HEK293 (cell line): ENCODE measurements around the gene TMEM272.
A peak's percentile ranks its signal among the peaks of the same experiment; 100 is the strongest.

Experiments used
- CTCF ChIA-PET: fragments of 350-600 bp; formaldehyde crosslinking; extraction: SDS; loops from one replicate; lab custom pipeline; 2021; ENCODE audit warnings: antibody characterized with exemption; lab: Yijun Ruan, JAX
- POLR2A ChIA-PET: fragments of 300-600 bp; formaldehyde crosslinking; extraction: SDS; loops from one replicate; lab custom pipeline; 2020; ENCODE audit warnings: antibody characterized with exemption, inconsistent platforms; lab: Yijun Ruan, JAX
- H3K27ac ChIP-seq: fragments of 200-500 bp; sonication (Bioruptor generic); 2 replicates; pipeline ENCODE4 v1.5.1; 2014; ENCODE audit warnings: low read depth, low read length, control low read depth, inconsistent platforms; ENCODE audit errors: extremely low read depth
- H3K36me3 ChIP-seq, 2 experiments: fragments of 200-500 bp in 1 of 2; sonication (Bioruptor generic) in 1 of 2; 1 replicate in 1 of 2; 2 replicates in 1 of 2; pipeline ENCODE4 v1.5.1; 2014 to 2017; ENCODE audit warnings: inconsistent platforms in 2 of 2, low read length in 2 of 2; ENCODE audit not compliant: control insufficient read depth in 2 of 2, insufficient read depth in 1 of 2
- H3K4me1 ChIP-seq: fragments of 200-500 bp; sonication (Bioruptor generic); 2 replicates; pipeline ENCODE4 v1.5.1; 2014; ENCODE audit warnings: mild to moderate bottlenecking, low read length, inconsistent platforms; ENCODE audit not compliant: control insufficient read depth, insufficient read depth
- H3K4me3 ChIP-seq: 2 replicates; pipeline ENCODE4 v1.5.1; 2011; ENCODE audit warnings: low read depth, mild to moderate bottlenecking, control low read depth, low read length, moderate library complexity
- H3K9me3 ChIP-seq: fragments of 200-500 bp; sonication (Bioruptor generic); 2 replicates; pipeline ENCODE4 v1.5.1; 2014; ENCODE audit warnings: low read depth, low read length, inconsistent platforms; ENCODE audit not compliant: control insufficient read depth, insufficient read depth
- ZBTB48 ChIP-seq: fragments of 450-650 bp; formaldehyde crosslinking; IDR thresholded peaks from 2 replicates; pipeline ENCODE4 v1.5.1; 2016; ENCODE audit warnings: missing biosample characterization, missing genetic modification characterization
- ZIC2 ChIP-seq: fragments of 450-650 bp; formaldehyde crosslinking; IDR thresholded peaks from 2 replicates; pipeline ENCODE4 v1.5.1; 2016; ENCODE audit warnings: missing biosample characterization, missing genetic modification characterization
- ZNF146 ChIP-seq: fragments of 450-650 bp; formaldehyde crosslinking; IDR thresholded peaks from 2 replicates; pipeline ENCODE4 v1.5.1; 2016; ENCODE audit warnings: missing biosample characterization, missing genetic modification characterization
- ZNF184 ChIP-seq: fragments of 450-650 bp; IDR thresholded peaks from 2 replicates; pipeline ENCODE4 v1.5.1; 2018; ENCODE audit warnings: missing biosample characterization, mild to moderate bottlenecking, missing genetic modification characterization
- ZNF19 ChIP-seq: fragments of 450-650 bp; formaldehyde crosslinking; IDR thresholded peaks from 2 replicates; pipeline ENCODE4; 2016; ENCODE audit warnings: missing biosample characterization, missing genetic modification characterization, low read depth
- ZNF223 ChIP-seq: fragments of 450-650 bp; formaldehyde crosslinking; IDR thresholded peaks from 2 replicates; pipeline ENCODE4 v1.5.1; 2016; ENCODE audit warnings: missing biosample characterization, missing genetic modification characterization
- ZNF24 ChIP-seq: fragments of 450-650 bp; formaldehyde crosslinking; IDR thresholded peaks from 2 replicates; pipeline ENCODE4 v1.5.1; 2016; ENCODE audit warnings: missing biosample characterization, missing genetic modification characterization
- ZNF311 ChIP-seq: fragments of 450-650 bp; formaldehyde crosslinking; IDR thresholded peaks from 2 replicates; pipeline ENCODE4 v1.5.1; 2017; ENCODE audit warnings: missing biosample characterization, missing genetic modification characterization, borderline replicate concordance
- ZNF341 ChIP-seq: fragments of 450-650 bp; formaldehyde crosslinking; IDR thresholded peaks from 2 replicates; pipeline ENCODE4; 2016; ENCODE audit warnings: low read depth, missing biosample characterization, missing genetic modification characterization
- ZNF48 ChIP-seq: fragments of 450-650 bp; formaldehyde crosslinking; IDR thresholded peaks from 2 replicates; pipeline ENCODE4 v1.5.1; 2016; ENCODE audit warnings: missing biosample characterization, missing genetic modification characterization
- ZNF549 ChIP-seq: fragments of 450-650 bp; IDR thresholded peaks from 2 replicates; pipeline ENCODE4 v1.5.1; 2018; ENCODE audit warnings: missing biosample characterization, missing genetic modification characterization, mild to moderate bottlenecking, inconsistent platforms, moderate library complexity
- ZNF791 ChIP-seq: fragments of 450-650 bp; formaldehyde crosslinking; IDR thresholded peaks from 2 replicates; pipeline ENCODE4 v1.5.1; 2016; ENCODE audit warnings: missing biosample characterization, missing genetic modification characterization
- ZNF843 ChIP-seq: fragments of 450-650 bp; formaldehyde crosslinking; IDR thresholded peaks from 2 replicates; pipeline ENCODE4 v1.5.1; 2016; ENCODE audit warnings: missing biosample characterization, missing genetic modification characterization
- TF ChIP-seq, protein P1 (sequence below): fragments of 450-650 bp; formaldehyde crosslinking; IDR thresholded peaks from 2 replicates; pipeline ENCODE4 v1.5.1; 2016; ENCODE audit warnings: missing biosample characterization, missing genetic modification characterization
- TF ChIP-seq, protein P2 (sequence below): fragments of 450-650 bp; formaldehyde crosslinking; IDR thresholded peaks from 2 replicates; pipeline ENCODE4 v1.5.1; 2016; ENCODE audit warnings: missing biosample characterization, missing genetic modification characterization
- TF ChIP-seq, protein P3 (sequence below): fragments of 450-650 bp; formaldehyde crosslinking; IDR thresholded peaks from 2 replicates; pipeline ENCODE4 v1.5.1; 2016; ENCODE audit warnings: missing biosample characterization, missing genetic modification characterization

The TMEM272 gene

DNA sequence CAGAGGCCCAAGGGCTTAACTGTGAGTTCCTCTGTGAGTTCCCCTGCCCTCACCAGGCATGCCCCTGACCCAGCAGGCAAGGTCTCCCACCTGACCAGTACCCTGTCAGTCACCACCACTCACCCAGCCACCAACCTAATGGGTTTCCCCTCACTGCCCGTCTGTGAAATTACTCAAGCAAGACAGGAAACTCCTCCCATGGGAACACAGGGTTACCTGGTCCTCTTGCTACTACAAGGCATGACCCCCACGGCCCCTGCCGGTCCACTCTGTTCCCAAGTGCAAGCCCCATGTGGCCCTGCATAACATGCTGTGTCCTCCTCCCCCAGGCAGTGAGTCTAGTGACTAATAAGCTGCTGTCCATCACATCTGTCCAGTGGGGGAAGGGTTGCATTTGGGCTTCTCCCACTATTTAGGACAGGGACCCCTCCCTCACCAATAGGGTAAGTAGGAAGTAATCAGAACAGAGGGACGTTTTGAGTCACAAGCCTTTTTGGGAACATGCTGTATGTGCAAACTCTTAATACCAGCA is 33.0 kb downstream of the TMEM272 start:
- peak; percentile 51 for TF ChIP-seq ZIC2 (tag by site-specific recombination)
- TF ChIP-seq ZNF24 (tag by site-specific recombination): no peak
- TF ChIP-seq ZNF791 (tag by site-specific recombination): no peak
- no peak for TF ChIP-seq ZNF843
- TF ChIP-seq, protein P1, sequence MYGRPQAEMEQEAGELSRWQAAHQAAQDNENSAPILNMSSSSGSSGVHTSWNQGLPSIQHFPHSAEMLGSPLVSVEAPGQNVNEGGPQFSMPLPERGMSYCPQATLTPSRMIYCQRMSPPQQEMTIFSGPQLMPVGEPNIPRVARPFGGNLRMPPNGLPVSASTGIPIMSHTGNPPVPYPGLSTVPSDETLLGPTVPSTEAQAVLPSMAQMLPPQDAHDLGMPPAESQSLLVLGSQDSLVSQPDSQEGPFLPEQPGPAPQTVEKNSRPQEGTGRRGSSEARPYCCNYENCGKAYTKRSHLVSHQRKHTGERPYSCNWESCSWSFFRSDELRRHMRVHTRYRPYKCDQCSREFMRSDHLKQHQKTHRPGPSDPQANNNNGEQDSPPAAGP (tag by site-specific recombination): no peak
- no peak for TF ChIP-seq ZNF223 (tag by site-specific recombination)
- no peak for TF ChIP-seq ZNF19
- TF ChIP-seq, all 188 proteins: peak for 1
- no peak overlapping the region for H3K4me3 ChIP-seq
- H3K4me1 ChIP-seq: no peaks in the 10 kb centered on the region
- POLR2A ChIA-PET: no interaction called here
- H3K27ac ChIP-seq: no peak overlapping the region
- H3K9me3 ChIP-seq: no peaks in the 10 kb centered on the region
- CTCF ChIA-PET: interaction anchor here (0.6 to 0.9 kb wide), 2 partner anchors 315 to 367 kb away, joined by 3 read pairs; no protein-coding TSS in a partner anchor
- no peaks in the 10 kb centered on the region for H3K36me3 ChIP-seq

DNA sequence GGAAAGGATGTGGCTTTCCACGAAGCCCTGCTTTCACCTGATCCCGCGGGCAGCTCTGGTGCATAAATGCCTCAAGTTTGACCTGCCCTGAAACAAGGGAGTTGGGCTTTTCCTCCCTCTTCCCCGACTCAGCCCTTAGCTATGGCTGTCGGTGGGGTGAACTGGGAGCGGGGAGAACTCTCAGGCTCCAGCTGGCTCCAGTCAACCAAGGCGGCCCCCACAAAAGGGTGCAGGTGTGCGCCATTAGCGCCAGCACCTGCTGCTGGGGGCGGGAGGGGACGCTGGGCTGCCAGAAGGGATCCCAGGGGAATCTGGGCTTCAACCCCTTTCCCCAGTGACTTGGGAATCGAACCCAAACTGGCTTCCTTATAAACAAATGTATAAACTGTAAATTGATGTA is 33.9 kb downstream of the TMEM272 start:
- POLR2A ChIA-PET: no interaction called here
- Histone ChIP-seq H3K4me3 (no peak overlapping the region), H3K27ac (no peak overlapping the region), H3K9me3 (no peaks in the 10 kb centered on the region), H3K4me1 (no peaks in the 10 kb centered on the region), H3K36me3 (no peaks in the 10 kb centered on the region)
- CTCF ChIA-PET: interaction anchor here (0.6 to 0.9 kb wide), 6 partner anchors 23 to 1988 kb away, joined by 3 to 5 read pairs (median 3); no protein-coding TSS in a partner anchor
- TF ChIP-seq ZNF19 (no peak), ZNF311 (tag by site-specific recombination) (no peak), ZNF549 (tag by site-specific recombination) (no peak), ZNF48 (tag by site-specific recombination) (no peak)
- TF ChIP-seq, protein P2, sequence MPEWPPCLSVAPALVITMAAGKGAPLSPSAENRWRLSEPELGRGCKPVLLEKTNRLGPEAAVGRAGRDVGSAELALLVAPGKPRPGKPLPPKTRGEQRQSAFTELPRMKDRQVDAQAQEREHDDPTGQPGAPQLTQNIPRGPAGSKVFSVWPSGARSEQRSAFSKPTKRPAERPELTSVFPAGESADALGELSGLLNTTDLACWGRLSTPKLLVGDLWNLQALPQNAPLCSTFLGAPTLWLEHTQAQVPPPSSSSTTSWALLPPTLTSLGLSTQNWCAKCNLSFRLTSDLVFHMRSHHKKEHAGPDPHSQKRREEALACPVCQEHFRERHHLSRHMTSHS (tag by site-specific recombination): no peak

DNA sequence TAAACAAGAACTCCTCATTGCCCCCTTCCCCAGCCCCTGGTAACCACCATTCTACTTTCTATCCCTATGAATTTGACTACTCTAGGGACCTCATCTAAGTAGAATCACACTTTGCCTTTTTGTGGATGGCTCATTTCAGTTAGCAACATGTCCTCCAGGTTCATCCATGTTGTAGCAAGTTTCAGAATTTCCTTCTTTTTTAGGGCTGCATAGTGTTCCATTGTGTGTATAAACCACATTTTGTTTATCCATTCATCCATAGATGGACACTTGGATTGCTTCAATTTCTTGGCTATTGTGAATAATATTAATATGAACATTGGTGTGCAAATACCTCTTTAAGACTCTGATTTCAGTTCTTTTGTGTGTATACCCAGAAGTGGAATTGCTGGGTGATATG is 36.2 kb downstream of the TMEM272 start:
- H3K36me3 ChIP-seq: no peaks in the 10 kb centered on the region
- H3K9me3 ChIP-seq: no peaks in the 10 kb centered on the region
- ChIA-PET POLR2A (no interaction called here), CTCF (interaction anchor here (0.7 kb wide), 1 partner anchor 298 kb away, joined by 4 read pairs; no protein-coding TSS in a partner anchor)
- H3K4me3 ChIP-seq: no peak overlapping the region
- H3K27ac ChIP-seq: no peak overlapping the region
- H3K4me1 ChIP-seq: 0 out of 2 replicates have a peak, but pooled peaks cover 2% of the 10 kb centered on the region
- peak; percentile 89 for TF ChIP-seq ZNF146
- no peak for TF ChIP-seq ZBTB48 (tag by site-specific recombination)
- TF ChIP-seq, all 188 proteins: peak for 1

DNA sequence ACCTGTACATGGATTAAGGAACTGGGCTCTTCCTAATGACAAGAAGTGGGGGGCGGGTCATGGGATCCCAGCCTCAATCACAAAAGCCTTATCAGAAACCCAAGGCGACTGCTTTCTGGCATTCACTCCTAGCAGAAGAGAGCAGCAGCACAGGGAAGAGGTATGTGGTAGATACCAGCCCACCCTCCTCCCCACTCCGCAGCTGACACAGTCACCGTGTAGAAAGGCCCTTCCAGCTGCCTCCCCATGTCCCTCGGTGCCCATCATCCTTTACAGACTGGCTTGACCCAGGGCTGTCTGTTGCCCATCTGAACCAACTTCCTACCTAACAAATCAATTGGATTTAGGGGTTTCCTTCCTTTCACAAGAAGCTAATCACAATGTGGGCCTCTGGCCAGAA is 37.9 kb downstream of the TMEM272 start:
- H3K4me1 ChIP-seq: peaks cover 12% of the 10 kb centered on the region
- no peak overlapping the region for H3K4me3 ChIP-seq
- no peak overlapping the region for H3K27ac ChIP-seq
- H3K36me3 ChIP-seq: no peaks in the 10 kb centered on the region
- ChIA-PET POLR2A (no interaction called here), CTCF (interaction anchor here (2.9 kb wide), 1 partner anchor 8 kb away, joined by 16 read pairs; no protein-coding TSS in a partner anchor)
- H3K9me3 ChIP-seq: no peaks in the 10 kb centered on the region
- no peak for TF ChIP-seq ZNF184 (tag by site-specific recombination)
- TF ChIP-seq, protein P3, sequence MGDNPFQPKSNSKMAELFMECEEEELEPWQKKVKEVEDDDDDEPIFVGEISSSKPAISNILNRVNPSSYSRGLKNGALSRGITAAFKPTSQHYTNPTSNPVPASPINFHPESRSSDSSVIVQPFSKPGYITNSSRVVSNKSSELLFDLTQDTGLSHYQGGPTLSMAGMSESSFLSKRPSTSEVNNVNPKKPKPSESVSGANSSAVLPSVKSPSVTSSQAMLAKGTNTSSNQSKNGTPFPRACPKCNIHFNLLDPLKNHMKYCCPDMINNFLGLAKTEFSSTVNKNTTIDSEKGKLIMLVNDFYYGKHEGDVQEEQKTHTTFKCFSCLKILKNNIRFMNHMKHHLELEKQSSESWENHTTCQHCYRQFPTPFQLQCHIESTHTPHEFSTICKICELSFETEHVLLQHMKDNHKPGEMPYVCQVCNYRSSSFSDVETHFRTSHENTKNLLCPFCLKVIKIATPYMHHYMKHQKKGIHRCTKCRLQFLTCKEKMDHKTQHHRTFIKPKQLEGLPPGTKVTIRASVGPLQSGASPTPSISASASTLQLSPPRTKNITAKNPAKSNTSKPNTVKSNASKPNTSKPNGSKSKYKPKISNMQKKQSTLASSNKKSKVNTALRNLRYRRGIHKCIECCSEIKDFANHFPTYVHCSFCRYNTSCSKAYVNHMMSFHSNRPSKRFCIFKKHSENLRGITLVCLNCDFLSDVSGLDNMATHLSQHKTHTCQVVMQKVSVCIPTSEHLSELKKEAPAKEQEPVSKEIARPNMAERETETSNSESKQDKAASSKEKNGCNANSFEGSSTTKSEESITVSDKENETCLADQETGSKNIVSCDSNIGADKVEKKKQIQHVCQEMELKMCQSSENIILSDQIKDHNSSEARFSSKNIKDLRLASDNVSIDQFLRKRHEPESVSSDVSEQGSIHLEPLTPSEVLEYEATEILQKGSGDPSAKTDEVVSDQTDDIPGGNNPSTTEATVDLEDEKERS: no peak
- TF ChIP-seq ZNF341 (tag by site-specific recombination): peak; percentile 66
